B cell (primary cell): ENCODE results near the gene MVB12B. TPM values are rescaled to one million over a fixed set of nuclear protein-coding genes. Genes with fewer than 3 reads are reported as not detected.

Source experiments
- ATAC-seq: fragments of 200-7000 bp; cut with Tn5 transposase; one replicate; pipeline ENCODE4 v1.10.0; 2021; ENCODE audit warnings: low read depth, mild to moderate bottlenecking, moderate number of reproducible peaks, moderate library complexity
- CTCF ChIA-PET: fragments of 350-600 bp; sonication (Branson Sonifier 250); formaldehyde crosslinking; loops from one replicate; lab custom pipeline; 2021; ENCODE audit warnings: antibody characterized with exemption, inconsistent platforms; lab: Charles Lee
- POLR2A ChIA-PET: fragments of 350-600 bp; sonication (Branson Sonifier 250); formaldehyde crosslinking; loops from one replicate; lab custom pipeline; 2021; ENCODE audit warnings: antibody characterized with exemption; lab: Charles Lee
- DNase-seq: peaks from one replicate; pipeline ENCODE4 v3.0.0; 2013
- H2AFZ ChIP-seq: 2 replicates; pipeline ENCODE4 v1.6.1; 2012; ENCODE audit warnings: mild to moderate bottlenecking, low read depth, low read length; ENCODE audit not compliant: insufficient read depth, poor library complexity, severe bottlenecking
- H3K27ac ChIP-seq, 2 donors: 1 replicate in 1 of 2; 2 replicates in 1 of 2; pipeline ENCODE4 v1.5.1; 2012 to 2013; ENCODE audit warnings: low read length in 2 of 2, mild to moderate bottlenecking in 2 of 2, moderate library complexity in 1 of 2
- H3K27me3 ChIP-seq, 4 experiments: fragments of 200-600 bp in 1 of 4; sonication (generic) in 1 of 4; replicated peaks in 1 of 4; 1 replicate in 2 of 4; 2 replicates in 2 of 4; pipeline versions ENCODE4 v1.6.1 to v1.7.0; 2013 to 2016; ENCODE audit warnings: low read length in 3 of 4, mild to moderate bottlenecking in 2 of 4, mixed read lengths in 1 of 4, moderate library complexity in 1 of 4; ENCODE audit not compliant: insufficient read depth in 4 of 4, control insufficient read depth in 3 of 4; ENCODE audit errors: control extremely low read depth in 1 of 4
- H3K36me3 ChIP-seq, 2 experiments: replicated peaks in 1 of 2; 1 replicate in 1 of 2; 2 replicates in 1 of 2; pipeline versions ENCODE4 v1.6.1 to v1.7.1; 2013; ENCODE audit warnings: low read length in 1 of 2; ENCODE audit not compliant: insufficient read depth in 2 of 2, control insufficient read depth in 1 of 2; ENCODE audit errors: control extremely low read depth in 1 of 2, extremely low read depth in 1 of 2
- H3K4me1 ChIP-seq, 2 donors: fragments of 200-600 bp in 1 of 2; sonication (generic) in 1 of 2; 1 replicate in 1 of 2; 2 replicates in 1 of 2; pipeline versions ENCODE4 v1.5.1 to v1.6.1; 2013 to 2017; ENCODE audit warnings: low read length in 2 of 2; ENCODE audit not compliant: control insufficient read depth in 2 of 2, insufficient read depth in 2 of 2
- H3K4me2 ChIP-seq: replicated peaks from 2 replicates; pipeline ENCODE3; 2012; ENCODE audit warnings: mild to moderate bottlenecking, low read depth, low read length; ENCODE audit not compliant: poor library complexity, severe bottlenecking
- H3K4me3 ChIP-seq, 5 experiments: fragments of 200-600 bp in 1 of 5; sonication (generic) in 1 of 5; 1 replicate in 3 of 5; 2 replicates in 2 of 5; pipeline versions ENCODE4 v1.5.1 to v1.7.0; 2011 to 2016; ENCODE audit warnings: low read length in 4 of 5, mild to moderate bottlenecking in 4 of 5, low read depth in 2 of 5, control low read depth in 1 of 5, moderate library complexity in 1 of 5; ENCODE audit not compliant: insufficient read depth in 1 of 5; ENCODE audit errors: control extremely low read depth in 1 of 5, extremely low read depth in 1 of 5
- H3K79me2 ChIP-seq: fragments of 200-600 bp; sonication (generic); one replicate; pipeline ENCODE4 v1.6.0; 2016; ENCODE audit warnings: low read length; ENCODE audit not compliant: control insufficient read depth, insufficient read depth
- H3K9ac ChIP-seq: fragments of 200-600 bp; sonication (generic); 2 replicates; pipeline ENCODE4 v1.6.1; 2017; ENCODE audit warnings: mild to moderate bottlenecking, low read length, moderate library complexity
- H3K9me3 ChIP-seq, 3 donors: one replicate each; pipeline versions ENCODE4 v1.6.1 to v1.7.1; 2013; ENCODE audit warnings: low read length in 2 of 3; ENCODE audit not compliant: control insufficient read depth in 2 of 3, insufficient read depth in 1 of 3; ENCODE audit errors: control extremely low read depth in 1 of 3
- H4K20me1 ChIP-seq: 2 replicates; pipeline ENCODE4 v1.6.0; 2012; ENCODE audit warnings: mild to moderate bottlenecking, low read length; ENCODE audit not compliant: insufficient read depth, control insufficient read depth, poor library complexity, severe bottlenecking
- H3K27ac Mint-ChIP-seq: one replicate; pipeline ENCODE4 v1.8.0; 2021; ENCODE audit warnings: mixed read lengths
- H3K27me3 Mint-ChIP-seq: one replicate; pipeline ENCODE4 v1.8.0; 2021; ENCODE audit warnings: mixed read lengths
- H3K4me1 Mint-ChIP-seq: one replicate; pipeline ENCODE4 v1.8.0; 2021; ENCODE audit warnings: mixed read lengths
- H3K4me3 Mint-ChIP-seq: one replicate; pipeline ENCODE4 v1.8.0; 2021; ENCODE audit warnings: mixed read lengths
- H3K9me3 Mint-ChIP-seq: one replicate; pipeline ENCODE4 v1.8.0; 2022; ENCODE audit warnings: mixed read lengths; ENCODE audit not compliant: insufficient read depth
- CTCF ChIP-seq: fragments of 200-600 bp; IDR thresholded peaks from one replicate; pipeline ENCODE4 v1.8.0; 2022; ENCODE audit warnings: antibody characterized with exemption, mild to moderate bottlenecking
- EZH2 ChIP-seq: IDR thresholded peaks from 2 replicates; pipeline ENCODE4 v1.6.1; 2012; ENCODE audit warnings: borderline replicate concordance, low read depth, mild to moderate bottlenecking, moderate library complexity, low read length; ENCODE audit not compliant: insufficient read depth, poor library complexity, severe bottlenecking
- WGBS: methylation state at CpG from one replicate; pipeline ENCODE4 v1.1.5; 2013; ENCODE audit warnings: missing lambda C conversion rate; ENCODE audit not compliant: insufficient coverage; 5-methylcytosine and 5-hydroxymethylcytosine counted together
- intact Hi-C: fragments of 100-400 bp; cut with micrococcal nuclease; formaldehyde crosslinking; loops from one replicate; pipeline ENCODE4 v1.10.0; 2022
- polyA plus RNA-seq: library from polyadenylated mRNA; depleted of rRNA; stranded (reverse); fragments of >200 nt; gene quantifications from 2 replicates; pipeline ENCODE4 v1.2.3, GENCODE V29; 2012
- total RNA-seq, 2 donors: library from RNA; stranded (reverse); fragments of 120-200 nt in 1 of 2; gene quantifications; 1 replicate in 1 of 2; 2 replicates in 1 of 2; pipeline versions ENCODE4 v1.2.3 to v1.2.4, GENCODE V29; 2013 to 2022

Gene MVB12B
- total and polyA plus RNA-seq, 2 donors (not counting 1 experiment from before 2014, with no cell fraction given) = 1.2 to 9.8 TPM

DNA sequence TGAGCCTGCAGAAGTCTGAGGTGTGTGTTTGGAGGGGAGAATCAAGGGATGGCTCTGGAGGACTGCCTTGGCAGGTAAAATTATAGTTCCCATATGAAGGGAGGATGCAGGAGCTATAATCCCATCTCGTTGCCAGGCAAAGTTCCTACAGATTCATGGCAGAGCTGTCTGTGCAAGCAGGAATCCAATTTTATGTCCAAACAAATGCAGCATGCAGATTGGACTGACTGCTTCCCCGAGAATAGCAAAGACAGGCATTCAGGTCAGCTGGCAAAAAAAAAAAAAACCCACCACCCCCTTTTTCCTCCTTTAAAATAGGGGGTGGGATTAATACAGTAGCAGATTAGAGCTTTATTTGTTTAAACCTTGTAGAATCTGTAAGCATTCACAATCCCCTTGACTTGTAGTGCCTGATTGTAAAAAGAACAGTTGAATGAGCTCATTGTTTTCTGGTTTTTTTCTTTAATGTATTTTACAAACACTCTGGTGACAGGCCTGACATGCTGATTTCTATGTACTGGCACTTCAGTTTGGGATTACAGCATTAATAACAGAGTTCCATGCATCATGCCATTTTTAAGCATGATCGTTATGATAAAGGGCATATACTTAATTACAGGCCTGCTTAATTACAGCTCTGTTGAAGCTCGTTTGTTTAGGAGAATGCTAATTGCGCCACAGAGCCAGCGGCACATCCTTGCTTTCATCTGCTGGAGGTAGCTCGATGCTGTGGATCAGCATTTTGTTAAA lies 145.7 kb downstream of the MVB12B start:
- Mint-ChIP-seq H3K27me3 (no peaks in the 10 kb centered on the region), H3K4me3 (no peak overlapping the region), H3K27ac (peak overlapping the region; percentile 57), H3K4me1 (peaks cover 56% of the 10 kb centered on the region), H3K9me3 (no peaks in the 10 kb centered on the region)
- Histone ChIP-seq H3K9ac (no peak overlapping the region), H3K4me2 (peak overlapping the region; percentile 81), H3K27ac (no peak overlapping the region), H2AFZ (no peak overlapping the region), H3K79me2 (no peaks in the 10 kb centered on the region), H3K36me3 (no peaks in the 10 kb centered on the region), H3K27me3 (no peaks in the 10 kb centered on the region), H3K9me3 (peaks cover 0 to 8% (median 3%) of the 10 kb centered on the region in 3 donors), H3K4me3 (no peak overlapping the region), H3K4me1 (peaks cover 46 to 49% of the 10 kb centered on the region in 2 donors), H4K20me1 (no peaks in the 10 kb centered on the region)
- ChIA-PET CTCF (interaction anchor here (0.7 to 7.9 kb wide), 10 partner anchors 10 to 215 kb away, joined by 3 to 73 read pairs (median 6); no protein-coding TSS in a partner anchor), POLR2A (no interaction called here)
- intact Hi-C loops = loop anchor here (5.0 kb wide), 1 partner anchor 75 kb away; no protein-coding TSS in a partner anchor
- no peak for DNase-seq
- ATAC-seq = no peak
- no peak for TF ChIP-seq EZH2
- no peak for TF ChIP-seq CTCF
- 90% methylated on average over 4 of the region's 7 CpGs for WGBS

DNA sequence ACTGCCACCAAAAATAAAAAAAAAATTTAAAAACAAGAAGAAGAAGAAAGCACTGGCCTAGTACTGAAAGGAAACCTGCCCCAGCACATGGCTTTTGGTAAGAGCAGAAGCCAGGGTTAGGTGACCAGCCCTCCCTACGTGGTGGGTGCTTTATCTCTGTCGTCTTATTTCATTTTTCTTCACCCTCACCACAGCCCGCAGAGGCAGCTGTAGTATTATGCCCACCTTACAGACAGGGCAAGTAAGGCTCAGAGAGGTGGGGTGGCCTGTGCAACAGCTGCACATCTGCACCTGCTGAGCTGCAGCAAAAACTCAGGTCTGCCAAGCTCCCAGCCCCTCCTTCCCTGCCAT lies 146.3 kb downstream of the MVB12B start:
- H3K9me3 Mint-ChIP-seq = peaks cover 3% of the 10 kb centered on the region
- H3K9ac ChIP-seq = no peak overlapping the region
- peaks cover 46 to 49% of the 10 kb centered on the region in 2 donors for H3K4me1 ChIP-seq
- H3K9me3 ChIP-seq = peaks cover 0 to 13% (median 3%) of the 10 kb centered on the region in 3 donors
- no peak overlapping the region for H3K27ac ChIP-seq
- H3K27me3 ChIP-seq = no peaks in the 10 kb centered on the region
- TF ChIP-seq CTCF (no peak), EZH2 (no peak)
- no peaks in the 10 kb centered on the region for H3K36me3 ChIP-seq
- peaks cover 56% of the 10 kb centered on the region for H3K4me1 Mint-ChIP-seq
- no peak overlapping the region for H2AFZ ChIP-seq
- H3K27me3 Mint-ChIP-seq = no peaks in the 10 kb centered on the region
- H3K4me3 ChIP-seq = no peak overlapping the region
- no peaks in the 10 kb centered on the region for H3K79me2 ChIP-seq
- no peak for DNase-seq
- WGBS = no CpG with 5 or more reads among the region's 3 CpGs
- ATAC-seq = no peak
- no peak overlapping the region for H3K27ac Mint-ChIP-seq
- ChIA-PET CTCF (interaction anchor here (0.7 to 7.9 kb wide), 7 partner anchors 18 to 214 kb away, joined by 3 to 73 read pairs (median 6); no protein-coding TSS in a partner anchor), POLR2A (no interaction called here)
- no peaks in the 10 kb centered on the region for H4K20me1 ChIP-seq
- H3K4me2 ChIP-seq = no peak overlapping the region
- no peak overlapping the region for H3K4me3 Mint-ChIP-seq
- intact Hi-C loops = loop anchor here (5.0 kb wide), 1 partner anchor 76 kb away; no protein-coding TSS in a partner anchor
